ENCODE data around the gene DNAJC18. TPM values are rescaled to one million over a fixed set of nuclear protein-coding genes. Genes with fewer than 3 reads are reported as not detected.

DNAJC18 gene
- total RNA-seq, 2 experiments from 2014 or later = 18.1 to 18.8 TPM

GRCh38 chr5:139419226-139420192, 19.8 kb downstream of the DNAJC18 start:
- Mint-ChIP-seq H3K27me3 (ENCODE audit: low read depth) (no peaks in the 10 kb centered on the region), H3K4me3 (no peak overlapping the region), H3K9me3 (no peaks in the 10 kb centered on the region), H3K27ac (peak overlapping the region; percentile 44), H3K4me1 (ENCODE audit: low read depth) (peaks cover 33% of the 10 kb centered on the region), H3K36me3 (ENCODE audit: low read depth) (peaks cover 34% of the 10 kb centered on the region)
- DNase-seq = no peak
- CTCF ChIA-PET = interaction anchor here (0.8 to 9.3 kb wide), 15 partner anchors 9 to 347 kb away, joined by 3 to 326 read pairs (median 4); partner anchors contain the start of genes SMIM33 and STING1
- intact Hi-C loops (cut with micrococcal nuclease) = loop anchor here (1.0 to 5.0 kb wide), 2 partner anchors 25 to 328 kb away; no protein-coding TSS in a partner anchor

GRCh38 chr5:139418793-139419192, 20.5 kb downstream of the DNAJC18 start:
- Mint-ChIP-seq H3K36me3 (ENCODE audit: low read depth) (peaks cover 28% of the 10 kb centered on the region), H3K4me3 (no peak overlapping the region), H3K27ac (no peak overlapping the region), H3K27me3 (ENCODE audit: low read depth) (no peaks in the 10 kb centered on the region), H3K4me1 (ENCODE audit: low read depth) (peaks cover 40% of the 10 kb centered on the region), H3K9me3 (no peaks in the 10 kb centered on the region)
- no peak for DNase-seq
- CTCF ChIA-PET = interaction anchor here (0.8 to 9.3 kb wide), 5 partner anchors 10 to 345 kb away, joined by 3 to 326 read pairs (median 3); partner anchors contain the start of gene STING1
- intact Hi-C loops (cut with micrococcal nuclease) = loop anchor here (1.0 to 5.0 kb wide), 2 partner anchors 24 to 329 kb away; no protein-coding TSS in a partner anchor

GRCh38 chr5:139417214-139417613, 22.1 kb downstream of the DNAJC18 start:
- no peak for DNase-seq
- intact Hi-C loops (cut with micrococcal nuclease) = loop anchor here (5.0 kb wide), 1 partner anchor 330 kb away; no protein-coding TSS in a partner anchor
- Mint-ChIP-seq H3K36me3 (ENCODE audit: low read depth) (peaks cover 20% of the 10 kb centered on the region), H3K27me3 (ENCODE audit: low read depth) (no peaks in the 10 kb centered on the region), H3K4me1 (ENCODE audit: low read depth) (peaks cover 50% of the 10 kb centered on the region), H3K9me3 (no peaks in the 10 kb centered on the region), H3K27ac (no peak overlapping the region), H3K4me3 (no peak overlapping the region)
- CTCF ChIA-PET = interaction anchor here (0.7 to 9.3 kb wide), 9 partner anchors 7 to 175 kb away, joined by 3 to 326 read pairs (median 4); no protein-coding TSS in a partner anchor

DNA sequence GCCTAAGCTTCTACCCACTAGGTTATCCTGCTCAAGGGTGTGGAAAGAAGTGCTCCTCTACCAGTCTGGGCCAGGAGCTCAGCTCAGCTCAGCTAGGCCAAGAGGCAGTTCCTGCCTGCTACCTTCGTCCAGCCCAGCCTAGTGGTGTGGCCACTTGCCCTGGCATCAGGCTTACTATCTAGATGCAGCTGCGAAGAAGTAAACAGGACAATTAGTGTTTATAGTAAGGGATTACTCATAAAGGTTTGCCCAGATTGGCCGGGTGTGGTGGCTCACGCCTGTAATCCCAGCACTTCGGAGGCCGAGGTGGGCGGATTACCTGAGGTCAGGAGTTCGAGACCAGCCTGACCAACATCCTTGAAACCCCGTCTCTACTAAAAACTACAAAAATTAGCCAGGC, 22.7 kb downstream of the DNAJC18 start:
- no peak for DNase-seq
- CTCF ChIA-PET = interaction anchor here (0.7 to 4.5 kb wide), 8 partner anchors 8 to 349 kb away, joined by 3 to 38 read pairs (median 4); partner anchors contain the start of gene DNAJC18
- Mint-ChIP-seq H3K9me3 (no peaks in the 10 kb centered on the region), H3K36me3 (ENCODE audit: low read depth) (peaks cover 21% of the 10 kb centered on the region), H3K27ac (peak overlapping the region; percentile 85), H3K4me3 (no peak overlapping the region), H3K27me3 (ENCODE audit: low read depth) (no peaks in the 10 kb centered on the region), H3K4me1 (ENCODE audit: low read depth) (peaks cover 49% of the 10 kb centered on the region)
- intact Hi-C loops (cut with micrococcal nuclease) = loop anchor here (5.0 kb wide), 1 partner anchor 331 kb away; no protein-coding TSS in a partner anchor

- Mint-ChIP-seq H3K27me3 (ENCODE audit: low read depth) (no peaks in the 10 kb centered on the region), H3K4me3 (peak overlapping the region; percentile 35), H3K36me3 (ENCODE audit: low read depth) (peaks cover 17% of the 10 kb centered on the region), H3K27ac (peak overlapping the region; percentile 90), H3K4me1 (ENCODE audit: low read depth) (peaks cover 49% of the 10 kb centered on the region), H3K9me3 (no peaks in the 10 kb centered on the region)
- DNase-seq = no peak
- CTCF ChIA-PET = interaction anchor here (0.9 to 4.5 kb wide), 8 partner anchors 9 to 350 kb away, joined by 3 to 38 read pairs (median 4); partner anchors contain the start of genes DNAJC18 and MZB1
- intact Hi-C loops (cut with micrococcal nuclease) = loop anchor here (1.0 to 5.0 kb wide), 7 partner anchors 31 to 331 kb away; no protein-coding TSS in a partner anchor
Observed at GRCh38 chr5:139415869-139416268, 23.5 kb downstream of the DNAJC18 start.

DNA sequence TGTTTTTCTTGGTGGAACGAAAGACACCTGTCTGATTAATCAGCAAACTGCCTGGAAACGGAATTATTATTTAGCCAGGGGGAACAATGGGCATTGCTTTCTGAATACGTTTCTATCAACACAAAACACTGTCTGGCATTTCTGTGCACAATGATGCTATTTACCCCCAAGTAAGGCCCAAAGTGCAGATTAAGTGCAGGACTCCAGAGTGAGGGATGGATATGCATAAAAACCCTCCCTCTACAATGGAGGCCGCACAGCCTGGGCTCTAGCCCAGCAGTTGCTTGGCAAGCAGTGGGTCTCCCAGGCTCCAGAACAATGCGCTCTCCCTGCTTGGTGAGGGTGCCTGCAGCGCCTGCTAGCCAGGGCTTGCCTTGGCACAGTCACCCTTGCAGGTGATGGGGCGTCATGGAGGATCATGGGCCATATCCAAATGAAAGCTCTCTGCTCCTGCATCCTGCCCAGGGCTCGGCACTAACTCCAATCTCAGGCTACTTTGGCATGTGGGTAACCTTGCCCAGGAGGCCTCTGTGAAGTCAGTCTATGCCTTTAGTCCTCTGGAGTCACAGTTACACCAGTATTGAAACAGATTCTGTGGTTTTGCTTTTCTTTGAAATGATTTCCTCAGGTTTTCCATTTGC, 24.0 kb downstream of the DNAJC18 start:
- Mint-ChIP-seq H3K4me1 (ENCODE audit: low read depth) (peaks cover 49% of the 10 kb centered on the region), H3K27ac (peak overlapping the region; percentile 90), H3K27me3 (ENCODE audit: low read depth) (no peaks in the 10 kb centered on the region), H3K36me3 (ENCODE audit: low read depth) (peaks cover 17% of the 10 kb centered on the region), H3K9me3 (no peaks in the 10 kb centered on the region), H3K4me3 (peak overlapping the region; percentile 40)
- intact Hi-C loops (cut with micrococcal nuclease) = loop anchor here (1.0 to 5.0 kb wide), 7 partner anchors 32 to 332 kb away; no protein-coding TSS in a partner anchor
- DNase-seq = peak; percentile 66
- CTCF ChIA-PET = interaction anchor here (0.9 to 4.5 kb wide), 6 partner anchors 9 to 102 kb away, joined by 3 to 38 read pairs (median 6); partner anchors contain the start of gene MZB1

DNA sequence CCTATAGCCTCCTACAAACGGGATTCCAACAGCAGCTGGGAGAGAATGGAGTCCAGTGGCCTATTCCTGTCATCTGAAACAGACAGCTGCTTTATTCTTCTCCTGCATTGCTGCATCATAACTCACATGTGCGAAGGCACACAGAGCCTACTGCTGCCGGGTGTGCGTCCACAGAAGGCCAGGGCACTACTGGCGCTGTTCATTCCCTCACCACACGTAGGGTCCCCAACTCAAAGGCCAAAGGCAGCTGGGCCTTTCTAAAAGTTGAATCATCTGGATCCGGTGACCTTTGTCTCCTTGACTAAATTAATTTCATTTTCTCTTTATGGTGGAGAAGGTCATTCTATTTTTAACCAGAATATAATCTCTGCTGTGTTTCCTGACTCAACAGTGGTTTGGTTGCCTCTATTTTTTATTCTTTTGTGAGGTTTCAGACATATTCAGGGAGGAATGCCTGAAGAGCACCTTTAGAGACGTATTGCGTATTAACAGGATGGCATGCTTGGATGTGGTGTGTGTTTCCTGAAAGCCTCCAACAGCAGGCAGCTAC, 24.7 kb downstream of the DNAJC18 start:
- Mint-ChIP-seq H3K9me3 (no peaks in the 10 kb centered on the region), H3K27ac (peak overlapping the region; percentile 90), H3K36me3 (ENCODE audit: low read depth) (peaks cover 16% of the 10 kb centered on the region), H3K4me1 (ENCODE audit: low read depth) (peaks cover 49% of the 10 kb centered on the region), H3K4me3 (peak overlapping the region; percentile 40), H3K27me3 (ENCODE audit: low read depth) (no peaks in the 10 kb centered on the region)
- no peak for DNase-seq
- CTCF ChIA-PET = interaction anchor here (0.6 to 4.5 kb wide), 7 partner anchors 8 to 150 kb away, joined by 3 to 38 read pairs (median 5); partner anchors contain the start of gene SPATA24
- intact Hi-C loops (cut with micrococcal nuclease) = loop anchor here (1.0 to 5.0 kb wide), 10 partner anchors 10 to 333 kb away; partner anchors contain the start of genes SPATA24, STING1 and UBE2D2

- peak; percentile 57 for DNase-seq
- peak overlapping the region; percentile 90 for H3K27ac Mint-ChIP-seq
- H3K4me1 Mint-ChIP-seq (ENCODE audit: low read depth) = peaks cover 49% of the 10 kb centered on the region
- no peaks in the 10 kb centered on the region for H3K9me3 Mint-ChIP-seq
- CTCF ChIA-PET = interaction anchor here (0.6 to 4.5 kb wide), 8 partner anchors 9 to 150 kb away, joined by 3 to 38 read pairs (median 4); partner anchors contain the start of gene SPATA24
- no peak overlapping the region for H3K4me3 Mint-ChIP-seq
- H3K27me3 Mint-ChIP-seq (ENCODE audit: low read depth) = no peaks in the 10 kb centered on the region
- H3K36me3 Mint-ChIP-seq (ENCODE audit: low read depth) = peaks cover 14% of the 10 kb centered on the region
- intact Hi-C loops (cut with micrococcal nuclease) = loop anchor here (1.0 to 2.0 kb wide), 6 partner anchors 10 to 223 kb away; partner anchors contain the start of genes SPATA24, STING1 and UBE2D2
Observed at GRCh38 chr5:139413963-139414362, 25.4 kb downstream of the DNAJC18 start.

DNA sequence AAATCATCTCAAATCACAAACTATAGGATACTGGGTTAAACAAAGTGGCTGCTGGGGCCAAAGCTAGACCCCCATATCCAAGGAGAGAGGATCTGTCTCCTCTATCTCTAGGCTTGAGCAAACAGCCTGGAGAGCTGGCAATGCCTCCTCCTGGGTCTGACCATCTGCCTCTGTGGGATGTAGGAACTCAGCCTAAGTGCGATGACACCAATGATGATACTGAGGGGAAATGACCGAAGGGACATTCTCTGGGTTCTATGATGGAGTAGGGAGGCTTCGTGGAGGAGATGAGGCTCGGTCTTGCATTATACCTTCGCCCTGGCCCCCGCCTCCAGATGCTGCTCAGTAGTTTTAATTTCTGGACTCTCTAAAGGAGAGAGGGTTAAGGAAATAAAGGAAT, 26.2 kb downstream of the DNAJC18 start:
- Mint-ChIP-seq H3K36me3 (ENCODE audit: low read depth) (peaks cover 9% of the 10 kb centered on the region), H3K27me3 (ENCODE audit: low read depth) (no peaks in the 10 kb centered on the region), H3K27ac (no peak overlapping the region), H3K9me3 (no peaks in the 10 kb centered on the region), H3K4me1 (ENCODE audit: low read depth) (peaks cover 49% of the 10 kb centered on the region), H3K4me3 (no peak overlapping the region)
- DNase-seq = no peak
- intact Hi-C loops (cut with micrococcal nuclease) = no loop called here
- CTCF ChIA-PET = interaction anchor here (1.3 to 4.5 kb wide), 3 partner anchors 10 to 100 kb away, joined by 3 to 38 read pairs (median 8); no protein-coding TSS in a partner anchor

- Mint-ChIP-seq H3K4me3 (no peak overlapping the region), H3K27me3 (ENCODE audit: low read depth) (no peaks in the 10 kb centered on the region), H3K4me1 (ENCODE audit: low read depth) (peaks cover 48% of the 10 kb centered on the region), H3K27ac (no peak overlapping the region), H3K36me3 (ENCODE audit: low read depth) (peaks cover 4% of the 10 kb centered on the region), H3K9me3 (no peaks in the 10 kb centered on the region)
- peak; percentile 0 for DNase-seq
- CTCF ChIA-PET = interaction anchor here (1.0 to 1.6 kb wide), 7 partner anchors 9 to 223 kb away, joined by 3 to 6 read pairs (median 3); no protein-coding TSS in a partner anchor
- intact Hi-C loops (cut with micrococcal nuclease) = no loop called here
Observed at GRCh38 chr5:139410993-139411828, 28.1 kb downstream of the DNAJC18 start.

Measured in activated naive CD4-positive, alpha-beta T cell treated with anti-CD3 and anti-CD28 coated beads for 36 hours (primary cell).